ENCODE data around the gene SLC22A1.

DNA sequence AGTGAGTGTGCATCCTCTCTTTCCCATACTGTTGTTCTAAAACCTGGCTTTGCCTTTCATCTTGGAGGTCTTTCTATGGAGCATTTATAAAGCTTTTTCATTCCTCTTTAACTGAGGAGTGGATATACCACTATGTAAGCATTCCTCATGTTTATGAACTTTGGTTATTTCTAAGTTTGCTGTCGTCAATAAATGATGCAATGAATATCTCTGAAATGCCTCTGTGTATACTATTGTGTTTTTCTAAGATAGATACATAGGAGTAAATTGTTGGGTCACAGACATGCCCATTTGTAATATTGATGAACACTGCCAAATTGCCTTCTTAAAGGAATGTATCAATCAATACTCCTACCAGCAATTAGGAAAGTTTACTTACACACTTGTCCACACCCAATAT lies 83.1 kb downstream of the SLC22A1 start:
- TF ChIP-seq ZNF274 (IDR thresholded peaks at IDR 0.05; ENCODE audit: low read depth, low read length) = no peak
- TF ChIP-seq YY1 (IDR thresholded peaks at IDR 0.05; ENCODE audit: insufficient read depth, insufficient read length) = no peak

Measured in NT2/D1 (cell line).